Calu3 (cell line): ENCODE data around the gene TSBP1. TPM values are rescaled to one million over a fixed set of nuclear protein-coding genes. Genes with fewer than 3 reads are reported as not detected.

Source experiments
- Bru-seq: library from RNA; stranded (reverse); fragments of 400-500 nt; gene quantifications from one replicate; lab custom pipeline; 2021; lab: Mats Ljungman, UMichigan
- BruChase-seq, 2 experiments: library from RNA; stranded (reverse); fragments of 400-500 nt; gene quantifications; one replicate each; lab custom pipeline; 2021; lab: Mats Ljungman, UMichigan
- BruUV-seq: library from RNA; stranded (reverse); fragments of 400-500 nt; replicated peaks from 2 replicates; lab custom pipeline; 2021; lab: Mats Ljungman, UMichigan
- CTCF ChIA-PET: fragments of 300-600 bp; sonication (Branson Sonifier 250); formaldehyde crosslinking; loops from one replicate; lab custom pipeline; 2022; ENCODE audit warnings: antibody characterized with exemption; lab: Charles Lee
- DNase-seq: peaks from one replicate; pipeline ENCODE4 v3.0.0; 2022
- H3K27ac Mint-ChIP-seq: one replicate; pipeline ENCODE4 v1.8.0; 2022; ENCODE audit warnings: mixed read lengths; ENCODE audit not compliant: unreplicated experiment
- H3K27me3 Mint-ChIP-seq: one replicate; pipeline ENCODE4 v1.8.0; 2022; ENCODE audit warnings: mixed read lengths; ENCODE audit not compliant: unreplicated experiment
- H3K36me3 Mint-ChIP-seq: one replicate; pipeline ENCODE4 v1.8.0; 2022; ENCODE audit warnings: mild to moderate bottlenecking, moderate library complexity, mixed read lengths; ENCODE audit not compliant: insufficient read depth, unreplicated experiment
- H3K4me1 Mint-ChIP-seq: one replicate; pipeline ENCODE4 v1.8.0; 2022; ENCODE audit warnings: mild to moderate bottlenecking, low read depth, mixed read lengths; ENCODE audit not compliant: unreplicated experiment
- H3K4me3 Mint-ChIP-seq: one replicate; pipeline ENCODE4 v1.8.0; 2022; ENCODE audit warnings: mild to moderate bottlenecking, low read depth, moderate library complexity, mixed read lengths; ENCODE audit not compliant: unreplicated experiment
- H3K9me3 Mint-ChIP-seq: one replicate; pipeline ENCODE4 v1.8.0; 2022; ENCODE audit warnings: low read depth, mixed read lengths; ENCODE audit not compliant: unreplicated experiment
- intact Hi-C: fragments of 100-400 bp; cut with micrococcal nuclease; formaldehyde crosslinking; loops from one replicate; pipeline ENCODE4 v1.10.0; 2022; ENCODE audit not compliant: unreplicated experiment
- long read RNA-seq: library from polyadenylated mRNA; stranded (forward); transcript quantifications from one replicate; pipeline ENCODE4 v2.0.0, GENCODE V29; 2022
- total RNA-seq: library from RNA; stranded (reverse); gene quantifications from 2 replicates; pipeline ENCODE4 v1.2.3, GENCODE V29; 2022
- TF ChIP-seq, protein P1 (sequence below): fragments of 200-600 bp; IDR thresholded peaks from one replicate; pipeline ENCODE4 v1.8.0; 2022; ENCODE audit warnings: antibody characterized with exemption; ENCODE audit not compliant: unreplicated experiment

TSBP1 gene
- not detected in 2 replicates for total RNA-seq
- not detected for Bru-seq, nascent RNA
- BruChase-seq, experiment 1, labeled RNA remaining after a 6-hour chase: not detected
- not detected for BruChase-seq, experiment 2, labeled RNA remaining after a 2-hour chase
- long read RNA-seq: 0 reads

DNA sequence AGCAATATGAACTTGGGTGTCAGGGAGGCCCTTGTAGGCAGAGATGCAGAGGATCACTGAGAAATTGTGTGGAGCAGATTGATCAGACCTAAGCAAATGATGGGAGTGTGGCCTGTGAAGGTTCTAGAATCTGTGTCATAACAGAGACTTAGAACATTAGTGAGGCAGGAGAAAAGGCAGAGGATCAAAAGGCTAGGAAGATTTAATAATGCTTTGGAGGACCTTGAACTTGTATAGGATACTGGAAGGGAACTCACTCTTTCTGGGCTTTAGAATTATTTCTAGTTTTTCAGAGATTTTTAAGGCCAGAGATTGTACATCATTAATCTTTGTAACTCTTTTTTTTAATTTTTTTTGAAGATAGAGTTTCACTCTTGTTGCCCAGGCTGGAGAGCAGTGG, at the start of gene TSBP1:
TSS of gene TSBP1 (minus strand) at position 101 of the 400 bp plus-strand sequence. CDS start 197 bp downstream, outside the sequence.
- Mint-ChIP-seq H3K27me3 (no peaks in the 10 kb centered on the region), H3K36me3 (peaks cover 6% of the 10 kb centered on the region), H3K4me3 (no peak within 1 kb of the TSS), H3K4me1 (peaks cover 58% of the 10 kb centered on the region), H3K27ac (no peak within 1 kb of the TSS), H3K9me3 (no peaks in the 10 kb centered on the region)
- CTCF ChIA-PET: no interaction called here
- intact Hi-C loops: loop anchor here (5.0 kb wide), 1 partner anchor 115 kb away; no protein-coding TSS in a partner anchor
- DNase-seq: no peak
- no TSS peak for BruUV-seq
- TF ChIP-seq, protein P1, sequence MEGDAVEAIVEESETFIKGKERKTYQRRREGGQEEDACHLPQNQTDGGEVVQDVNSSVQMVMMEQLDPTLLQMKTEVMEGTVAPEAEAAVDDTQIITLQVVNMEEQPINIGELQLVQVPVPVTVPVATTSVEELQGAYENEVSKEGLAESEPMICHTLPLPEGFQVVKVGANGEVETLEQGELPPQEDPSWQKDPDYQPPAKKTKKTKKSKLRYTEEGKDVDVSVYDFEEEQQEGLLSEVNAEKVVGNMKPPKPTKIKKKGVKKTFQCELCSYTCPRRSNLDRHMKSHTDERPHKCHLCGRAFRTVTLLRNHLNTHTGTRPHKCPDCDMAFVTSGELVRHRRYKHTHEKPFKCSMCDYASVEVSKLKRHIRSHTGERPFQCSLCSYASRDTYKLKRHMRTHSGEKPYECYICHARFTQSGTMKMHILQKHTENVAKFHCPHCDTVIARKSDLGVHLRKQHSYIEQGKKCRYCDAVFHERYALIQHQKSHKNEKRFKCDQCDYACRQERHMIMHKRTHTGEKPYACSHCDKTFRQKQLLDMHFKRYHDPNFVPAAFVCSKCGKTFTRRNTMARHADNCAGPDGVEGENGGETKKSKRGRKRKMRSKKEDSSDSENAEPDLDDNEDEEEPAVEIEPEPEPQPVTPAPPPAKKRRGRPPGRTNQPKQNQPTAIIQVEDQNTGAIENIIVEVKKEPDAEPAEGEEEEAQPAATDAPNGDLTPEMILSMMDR: no peak

GRCh38 chr6:32416036-32416435, 44.3 kb upstream of the TSBP1 start:
- TF ChIP-seq, protein P1: no peak
- no TSS peak for BruUV-seq
- no peak overlapping the region for H3K4me3 Mint-ChIP-seq
- H3K27ac Mint-ChIP-seq: no peak overlapping the region
- peaks cover 21% of the 10 kb centered on the region for H3K4me1 Mint-ChIP-seq
- CTCF ChIA-PET: interaction anchor here (0.6 to 3.6 kb wide), 2 partner anchors 370 to 384 kb away, joined by 7 to 13 read pairs; no protein-coding TSS in a partner anchor
- intact Hi-C loops: loop anchor here (10.0 kb wide), 1 partner anchor 449 kb away; no protein-coding TSS in a partner anchor
- DNase-seq: no peak
- H3K36me3 Mint-ChIP-seq: no peaks in the 10 kb centered on the region
- H3K27me3 Mint-ChIP-seq: peaks cover 93% of the 10 kb centered on the region
- no peaks in the 10 kb centered on the region for H3K9me3 Mint-ChIP-seq

DNA sequence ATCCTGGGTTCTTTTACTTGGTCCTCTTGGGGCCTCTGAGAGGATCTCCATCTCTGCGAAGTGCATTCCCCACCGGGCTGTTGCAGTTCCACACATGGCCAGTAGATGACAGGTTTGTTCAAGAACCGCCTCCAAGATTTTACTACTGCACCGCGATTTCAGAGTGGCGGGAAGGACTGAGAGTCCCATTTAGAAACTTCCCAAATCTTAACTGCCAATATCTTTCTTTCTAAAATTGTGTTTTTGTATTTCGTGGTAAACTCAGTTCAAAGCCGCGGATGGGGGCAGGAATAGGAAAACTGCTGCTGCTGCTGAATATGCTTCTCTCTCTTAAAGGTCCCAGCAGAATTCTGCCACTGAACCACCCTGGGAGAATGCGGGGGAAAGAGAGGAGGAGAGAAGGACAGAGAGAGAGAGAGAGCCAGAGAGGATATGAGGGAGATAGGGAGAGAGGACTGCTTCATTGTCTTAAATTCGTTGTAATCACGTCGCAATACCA, 43.9 kb upstream of the TSBP1 start:
- peaks cover 21% of the 10 kb centered on the region for H3K4me1 Mint-ChIP-seq
- peak; percentile 87 for DNase-seq
- intact Hi-C loops: loop anchor here (10.0 kb wide), 1 partner anchor 449 kb away; no protein-coding TSS in a partner anchor
- TF ChIP-seq, protein P1: peak; percentile 100
- peaks cover 93% of the 10 kb centered on the region for H3K27me3 Mint-ChIP-seq
- CTCF ChIA-PET: interaction anchor here (0.6 to 3.6 kb wide), 3 partner anchors 285 to 385 kb away, joined by 7 to 14 read pairs (median 13); no protein-coding TSS in a partner anchor
- H3K4me3 Mint-ChIP-seq: no peak overlapping the region
- no peaks in the 10 kb centered on the region for H3K36me3 Mint-ChIP-seq
- H3K27ac Mint-ChIP-seq: no peak overlapping the region
- BruUV-seq: no TSS peak
- no peaks in the 10 kb centered on the region for H3K9me3 Mint-ChIP-seq

DNA sequence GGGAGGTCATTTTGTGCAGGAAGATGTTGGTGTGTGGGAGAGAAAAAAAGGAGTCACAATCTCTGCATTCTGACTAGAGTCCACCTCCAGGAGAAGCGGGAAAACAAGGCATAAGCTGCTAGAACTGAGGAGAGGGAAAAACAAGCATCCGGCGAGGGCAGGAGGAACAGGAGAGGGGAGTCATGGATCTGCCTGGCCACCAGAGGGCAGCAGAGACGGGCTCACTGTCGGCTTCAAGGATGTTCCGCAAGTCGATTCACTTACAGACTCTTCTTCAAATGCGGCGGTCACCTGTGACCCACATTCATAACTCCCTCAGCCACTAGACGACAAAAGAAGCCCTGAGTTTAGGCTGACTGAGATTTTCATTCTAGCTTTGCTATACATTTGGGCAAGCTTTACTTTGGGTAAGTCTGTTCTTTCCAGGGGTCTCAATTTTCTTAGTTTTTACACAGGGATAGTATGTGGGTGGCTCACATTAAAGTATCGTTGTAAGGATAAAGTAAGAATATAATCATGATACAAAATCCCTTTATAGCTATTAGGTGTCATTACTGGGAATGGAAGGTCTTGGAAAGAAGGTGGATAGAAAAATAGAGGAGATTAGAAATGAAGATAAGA, 41.8 kb upstream of the TSBP1 start:
- Mint-ChIP-seq H3K9me3 (no peaks in the 10 kb centered on the region), H3K27ac (no peak overlapping the region), H3K36me3 (no peaks in the 10 kb centered on the region), H3K4me1 (peaks cover 21% of the 10 kb centered on the region), H3K27me3 (peaks cover 84% of the 10 kb centered on the region), H3K4me3 (no peak overlapping the region)
- DNase-seq: peak; percentile 94
- intact Hi-C loops: loop anchor here (1.0 to 10.0 kb wide), 5 partner anchors 169 to 451 kb away; no protein-coding TSS in a partner anchor
- BruUV-seq: no TSS peak
- CTCF ChIA-PET: interaction anchor here (1.2 to 3.6 kb wide), 5 partner anchors 278 to 380 kb away, joined by 3 to 14 read pairs (median 6); no protein-coding TSS in a partner anchor
- TF ChIP-seq, protein P1: peak; percentile 96
